ENCODE data around the gene APBB2.

APBB2 gene

GRCh38 chr4:40916218-40916555 is 298.2 kb downstream of the APBB2 start:
- no peak overlapping the region for H3K18ac ChIP-seq (ENCODE audit: low read length)
- H3K27ac ChIP-seq (ENCODE audit: low read depth, low read length): no peak overlapping the region
- no peak overlapping the region for H3K4me2 ChIP-seq (ENCODE audit: low read length)
- no peak overlapping the region for H3K4me3 ChIP-seq (ENCODE audit: low read depth, low read length)
- no peak overlapping the region for H3K14ac ChIP-seq (ENCODE audit: low read length)
- H2AFZ ChIP-seq (ENCODE audit: insufficient read depth, low read length, poor library complexity): no peak overlapping the region
- no peaks in the 10 kb centered on the region for H3K27me3 ChIP-seq (ENCODE audit: insufficient read depth, low read length)
- H4K12ac ChIP-seq (ENCODE audit: low read depth, low read length): no peak overlapping the region
- H4K8ac ChIP-seq (ENCODE audit: low read depth, low read length): no peak overlapping the region
- H3K4me1 ChIP-seq (ENCODE audit: control insufficient read depth in 1 of 2, insufficient read depth in 2 of 2, low read length in 2 of 2): no peaks in the 10 kb centered on the region
- no peaks in the 10 kb centered on the region for H3K79me2 ChIP-seq (ENCODE audit: control insufficient read depth, insufficient read depth, low read length, poor library complexity)
- H2BK12ac ChIP-seq (ENCODE audit: low read length): no peak overlapping the region
- no peak overlapping the region for H4K91ac ChIP-seq (ENCODE audit: low read depth, low read length)
- no peak overlapping the region for H2AK5ac ChIP-seq (ENCODE audit: low read length)
- H3K36me3 ChIP-seq (ENCODE audit: control insufficient read depth in 1 of 2, insufficient read depth in 2 of 2, low read length in 2 of 2): peaks cover 3 to 9% of the 10 kb centered on the region in 2 experiments
- H2BK5ac ChIP-seq (ENCODE audit: low read depth, low read length, poor library complexity): no peak overlapping the region
- H3K4ac ChIP-seq (ENCODE audit: low read depth, low read length): no peak overlapping the region
- H3K79me1 ChIP-seq (ENCODE audit: low read length): no peaks in the 10 kb centered on the region
- WGBS (ENCODE audit: extremely low coverage, insufficient coverage, insufficient read length): no CpG with 5 or more reads among the region's 2 CpGs
- H3K9ac ChIP-seq (ENCODE audit: low read length): no peak overlapping the region
- no peak overlapping the region for H2BK120ac ChIP-seq (ENCODE audit: insufficient read depth, low read length, poor library complexity)
- DNase-seq: peak in 1 of 2 donors; percentile 36
- H3K9me3 ChIP-seq (ENCODE audit: insufficient read depth, low read depth, low read length): no peaks in the 10 kb centered on the region
- no peak overlapping the region for H3K23ac ChIP-seq (ENCODE audit: low read length)

- Histone ChIP-seq H3K36me3 (ENCODE audit: control insufficient read depth in 1 of 2, insufficient read depth in 2 of 2, low read length in 2 of 2) (peaks cover 0 to 6% of the 10 kb centered on the region in 2 experiments), H3K9ac (ENCODE audit: low read length) (no peak overlapping the region), H3K14ac (ENCODE audit: low read length) (no peak overlapping the region), H3K27me3 (ENCODE audit: insufficient read depth, low read length) (no peaks in the 10 kb centered on the region), H3K79me1 (ENCODE audit: low read length) (no peaks in the 10 kb centered on the region), H2BK5ac (ENCODE audit: low read depth, low read length, poor library complexity) (no peak overlapping the region), H2AK5ac (ENCODE audit: low read length) (no peak overlapping the region), H3K23ac (ENCODE audit: low read length) (no peak overlapping the region), H3K79me2 (ENCODE audit: control insufficient read depth, insufficient read depth, low read length, poor library complexity) (no peaks in the 10 kb centered on the region), H2BK12ac (ENCODE audit: low read length) (no peak overlapping the region), H3K4me1 (ENCODE audit: control insufficient read depth in 1 of 2, insufficient read depth in 2 of 2, low read length in 2 of 2) (no peaks in the 10 kb centered on the region), H2AFZ (ENCODE audit: insufficient read depth, low read length, poor library complexity) (no peak overlapping the region), H4K91ac (ENCODE audit: low read depth, low read length) (no peak overlapping the region), H3K4me2 (ENCODE audit: low read length) (no peak overlapping the region), H4K8ac (ENCODE audit: low read depth, low read length) (no peak overlapping the region), H3K4me3 (ENCODE audit: low read depth, low read length) (no peak overlapping the region), H3K27ac (ENCODE audit: low read depth, low read length) (no peak overlapping the region), H3K18ac (ENCODE audit: low read length) (no peak overlapping the region), H4K12ac (ENCODE audit: low read depth, low read length) (no peak overlapping the region), H3K9me3 (ENCODE audit: insufficient read depth, low read depth, low read length) (no peaks in the 10 kb centered on the region), H2BK120ac (ENCODE audit: insufficient read depth, low read length, poor library complexity) (no peak overlapping the region), H3K4ac (ENCODE audit: low read depth, low read length) (no peak overlapping the region)
- WGBS (ENCODE audit: extremely low coverage, insufficient coverage, insufficient read length): no CpG with 5 or more reads among the region's 12 CpGs
- DNase-seq: peak; percentile 50 to 81
Observed at GRCh38 chr4:40915318-40916217, 298.8 kb downstream of the APBB2 start.

GRCh38 chr4:40912460-40913184 is 301.7 kb downstream of the APBB2 start:
- no peak overlapping the region for H2BK5ac ChIP-seq (ENCODE audit: low read depth, low read length, poor library complexity)
- peak; percentile 23 to 76 for DNase-seq
- no peak overlapping the region for H4K12ac ChIP-seq (ENCODE audit: low read depth, low read length)
- H4K91ac ChIP-seq (ENCODE audit: low read depth, low read length): no peak overlapping the region
- no CpG with 5 or more reads among the region's 15 CpGs for WGBS (ENCODE audit: extremely low coverage, insufficient coverage, insufficient read length)
- no peak overlapping the region for H3K18ac ChIP-seq (ENCODE audit: low read length)
- H3K79me1 ChIP-seq (ENCODE audit: low read length): no peaks in the 10 kb centered on the region
- no peak overlapping the region for H2AK5ac ChIP-seq (ENCODE audit: low read length)
- no peak overlapping the region for H3K4ac ChIP-seq (ENCODE audit: low read depth, low read length)
- no peak overlapping the region for H3K14ac ChIP-seq (ENCODE audit: low read length)
- H3K9ac ChIP-seq (ENCODE audit: low read length): no peak overlapping the region
- H4K8ac ChIP-seq (ENCODE audit: low read depth, low read length): no peak overlapping the region
- peaks cover 0 to 8% of the 10 kb centered on the region in 2 experiments for H3K36me3 ChIP-seq (ENCODE audit: control insufficient read depth in 1 of 2, insufficient read depth in 2 of 2, low read length in 2 of 2)
- peaks cover 0 to 3% of the 10 kb centered on the region in 2 experiments for H3K4me1 ChIP-seq (ENCODE audit: control insufficient read depth in 1 of 2, insufficient read depth in 2 of 2, low read length in 2 of 2)
- H3K27me3 ChIP-seq (ENCODE audit: insufficient read depth, low read length): no peaks in the 10 kb centered on the region
- no peak overlapping the region for H2BK12ac ChIP-seq (ENCODE audit: low read length)
- no peak overlapping the region for H3K4me3 ChIP-seq (ENCODE audit: low read depth, low read length)
- H2BK120ac ChIP-seq (ENCODE audit: insufficient read depth, low read length, poor library complexity): no peak overlapping the region
- no peak overlapping the region for H2AFZ ChIP-seq (ENCODE audit: insufficient read depth, low read length, poor library complexity)
- no peak overlapping the region for H3K4me2 ChIP-seq (ENCODE audit: low read length)
- no peaks in the 10 kb centered on the region for H3K9me3 ChIP-seq (ENCODE audit: insufficient read depth, low read depth, low read length)
- no peak overlapping the region for H3K23ac ChIP-seq (ENCODE audit: low read length)
- H3K27ac ChIP-seq (ENCODE audit: low read depth, low read length): no peak overlapping the region
- no peaks in the 10 kb centered on the region for H3K79me2 ChIP-seq (ENCODE audit: control insufficient read depth, insufficient read depth, low read length, poor library complexity)

GRCh38 chr4:40910706-40911105 is 303.6 kb downstream of the APBB2 start:
- no peak overlapping the region for H3K4me3 ChIP-seq (ENCODE audit: low read depth, low read length)
- no peak for DNase-seq
- no peak overlapping the region for H3K4ac ChIP-seq (ENCODE audit: low read depth, low read length)
- no peak overlapping the region for H4K8ac ChIP-seq (ENCODE audit: low read depth, low read length)
- no peak overlapping the region for H2BK5ac ChIP-seq (ENCODE audit: low read depth, low read length, poor library complexity)
- no peaks in the 10 kb centered on the region for H3K79me1 ChIP-seq (ENCODE audit: low read length)
- H3K27ac ChIP-seq (ENCODE audit: low read depth, low read length): no peak overlapping the region
- H3K79me2 ChIP-seq (ENCODE audit: control insufficient read depth, insufficient read depth, low read length, poor library complexity): no peaks in the 10 kb centered on the region
- H3K27me3 ChIP-seq (ENCODE audit: insufficient read depth, low read length): no peaks in the 10 kb centered on the region
- no peak overlapping the region for H3K4me2 ChIP-seq (ENCODE audit: low read length)
- no CpG with 5 or more reads among the region's 5 CpGs for WGBS (ENCODE audit: extremely low coverage, insufficient coverage, insufficient read length)
- no peaks in the 10 kb centered on the region for H3K9me3 ChIP-seq (ENCODE audit: insufficient read depth, low read depth, low read length)
- H4K91ac ChIP-seq (ENCODE audit: low read depth, low read length): no peak overlapping the region
- peaks cover 0 to 3% of the 10 kb centered on the region in 2 experiments for H3K4me1 ChIP-seq (ENCODE audit: control insufficient read depth in 1 of 2, insufficient read depth in 2 of 2, low read length in 2 of 2)
- H4K12ac ChIP-seq (ENCODE audit: low read depth, low read length): no peak overlapping the region
- no peak overlapping the region for H2BK12ac ChIP-seq (ENCODE audit: low read length)
- H2BK120ac ChIP-seq (ENCODE audit: insufficient read depth, low read length, poor library complexity): no peak overlapping the region
- H3K23ac ChIP-seq (ENCODE audit: low read length): no peak overlapping the region
- H2AK5ac ChIP-seq (ENCODE audit: low read length): no peak overlapping the region
- H3K9ac ChIP-seq (ENCODE audit: low read length): no peak overlapping the region
- no peak overlapping the region for H3K18ac ChIP-seq (ENCODE audit: low read length)
- no peak overlapping the region for H3K14ac ChIP-seq (ENCODE audit: low read length)
- peaks cover 0 to 8% of the 10 kb centered on the region in 2 experiments for H3K36me3 ChIP-seq (ENCODE audit: control insufficient read depth in 1 of 2, insufficient read depth in 2 of 2, low read length in 2 of 2)
- H2AFZ ChIP-seq (ENCODE audit: insufficient read depth, low read length, poor library complexity): no peak overlapping the region
